GM12873 (cell line): ENCODE measurements around the gene RGMA.

Source experiments
- CTCF ChIP-seq: IDR thresholded peaks from 2 replicates; pipeline ENCODE4 v1.5.1; 2012; ENCODE audit warnings: low read depth, mild to moderate bottlenecking, moderate library complexity, low read length, control low read depth; ENCODE audit not compliant: insufficient read depth; ENCODE audit errors: missing control alignments

Gene RGMA

GRCh38 chr15:93029214-93029835 is 59.7 kb downstream of the RGMA start:
- TF ChIP-seq CTCF = no peak

- TF ChIP-seq CTCF = no peak
These were observed 60.3 kb downstream of the RGMA start for GRCh38 chr15:93028632-93029213.

DNA sequence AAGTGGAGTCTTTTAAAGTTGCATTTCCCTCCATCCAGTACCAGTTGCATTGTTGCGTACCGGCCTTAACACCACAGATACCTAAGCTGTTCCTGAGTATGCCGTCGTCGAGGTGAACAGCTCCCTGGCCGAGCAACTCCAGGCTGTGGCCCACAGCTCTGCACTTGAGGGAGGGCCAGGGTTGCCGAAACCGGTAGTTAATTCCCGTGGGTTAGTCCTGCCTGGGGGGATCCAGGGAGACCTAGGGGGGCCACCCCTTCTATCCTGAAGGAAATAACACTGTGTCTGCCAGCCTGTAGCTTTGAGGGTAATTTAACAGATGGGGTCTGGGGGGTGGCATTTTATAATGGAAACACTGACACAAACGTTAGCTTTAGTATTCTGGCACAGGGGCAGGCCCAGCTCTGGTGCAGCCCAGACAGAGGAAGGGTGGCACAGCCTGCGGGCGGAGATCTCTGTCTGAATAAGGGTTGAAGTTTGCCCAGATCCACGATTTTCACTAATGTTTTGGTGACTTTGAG is 60.8 kb downstream of the RGMA start:
- TF ChIP-seq CTCF = no peak

GRCh38 chr15:93027413-93027812 is 61.6 kb downstream of the RGMA start:
- TF ChIP-seq CTCF = no peak

GRCh38 chr15:93026380-93026817 is 62.6 kb downstream of the RGMA start:
- TF ChIP-seq CTCF = no peak

- TF ChIP-seq CTCF = no peak
These were observed 63.4 kb downstream of the RGMA start for GRCh38 chr15:93025625-93025982.

DNA sequence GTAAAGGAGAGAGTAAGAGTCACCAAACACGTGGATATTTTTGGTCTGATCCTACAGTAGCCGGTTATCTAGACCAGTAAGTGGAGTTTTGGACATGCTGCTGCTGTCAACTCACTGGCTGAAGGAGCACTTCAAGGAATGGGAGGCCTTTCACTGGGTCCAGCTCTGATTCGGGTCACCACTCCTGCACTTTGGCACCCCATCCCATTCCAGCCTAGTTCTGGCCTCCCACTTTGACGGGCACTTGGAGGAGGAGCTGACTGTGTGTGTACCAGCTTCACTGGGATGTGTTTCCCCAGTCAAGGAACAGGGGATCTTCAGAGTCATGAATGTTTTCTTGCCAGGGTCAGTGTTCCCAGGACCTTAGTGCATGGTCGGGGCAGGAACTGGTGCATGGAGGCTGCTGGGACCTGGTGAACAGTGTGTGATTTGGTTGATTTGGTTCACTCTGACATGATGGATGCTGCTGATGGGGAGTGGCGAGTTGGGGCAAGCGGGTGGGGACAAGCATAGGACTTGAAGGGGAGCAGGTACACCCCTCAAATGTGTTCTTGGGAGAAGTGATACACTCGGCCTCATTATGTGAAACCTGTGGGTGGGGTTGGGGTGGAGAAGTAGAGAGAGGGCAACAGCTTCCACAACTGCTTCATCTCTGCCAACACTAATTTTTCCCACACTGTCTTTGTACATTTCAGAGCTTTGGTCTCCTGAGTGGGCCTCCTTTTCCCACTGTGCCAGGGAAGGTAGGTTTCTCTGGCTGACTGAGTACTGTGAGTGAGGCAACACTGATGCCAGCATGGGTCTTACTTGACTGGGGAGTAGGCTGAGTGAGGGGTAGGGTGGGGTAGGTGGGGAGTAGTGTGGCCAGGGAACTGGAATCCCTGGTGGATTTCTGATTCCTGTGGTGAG is 64.0 kb downstream of the RGMA start:
- TF ChIP-seq CTCF = no peak
